ENCODE measurements around the gene XRCC2. TPM values are rescaled to one million over a fixed set of nuclear protein-coding genes. Genes with fewer than 3 reads are reported as not detected.
"Not testable (repeated sequence)": the region's sequence is repeated elsewhere in the genome, so short reads cannot be mapped to it uniquely, and the experiment has no call there.

Gene XRCC2
- total RNA-seq, 1 donor from 2014 or later = 0.60 TPM

- no peak for DNase-seq
- H3K27ac ChIP-seq (replicated peaks) = no peak overlapping the region
- no peaks in the 10 kb centered on the region for H3K36me3 ChIP-seq
- H3K9me3 ChIP-seq (replicated peaks) = peaks cover 7% of the 10 kb centered on the region
- no peaks in the 10 kb centered on the region for H3K27me3 ChIP-seq (ENCODE audit: low read depth)
- intact Hi-C loops (cut with micrococcal nuclease) = no loop called here
- TF ChIP-seq CTCF (IDR thresholded peaks at IDR 0.05; ENCODE audit: borderline replicate concordance) = no peak
- H3K4me1 ChIP-seq = no peaks in the 10 kb centered on the region
- no peak overlapping the region for H3K4me3 ChIP-seq
These were observed 28.9 kb downstream of the XRCC2 start for GRCh38 chr7:152647009-152647408.

GRCh38 chr7:152646579-152646978, 29.4 kb downstream of the XRCC2 start:
- H3K36me3 ChIP-seq; H3K4me3 ChIP-seq; H3K27ac ChIP-seq (replicated peaks); H3K4me1 ChIP-seq; H3K9me3 ChIP-seq (replicated peaks); intact Hi-C loops (cut with micrococcal nuclease); H3K27me3 ChIP-seq (ENCODE audit: low read depth); DNase-seq: not testable (repeated sequence)

GRCh38 chr7:152643979-152644559, 31.9 kb downstream of the XRCC2 start:
- Histone ChIP-seq H3K4me1 (no peaks in the 10 kb centered on the region), H3K9me3 (replicated peaks) (peaks cover 7% of the 10 kb centered on the region), H3K36me3 (no peaks in the 10 kb centered on the region), H3K4me3 (no peak overlapping the region), H3K27ac (replicated peaks) (no peak overlapping the region), H3K27me3 (ENCODE audit: low read depth) (no peaks in the 10 kb centered on the region)
- intact Hi-C loops (cut with micrococcal nuclease) = no loop called here
- TF ChIP-seq CTCF (IDR thresholded peaks at IDR 0.05; ENCODE audit: borderline replicate concordance) = no peak
- no peak for DNase-seq

- H3K4me1 ChIP-seq = no peaks in the 10 kb centered on the region
- no peak for TF ChIP-seq CTCF (IDR thresholded peaks at IDR 0.05; ENCODE audit: borderline replicate concordance)
- no peak for DNase-seq
- H3K9me3 ChIP-seq (replicated peaks) = peaks cover 1% of the 10 kb centered on the region
- H3K36me3 ChIP-seq = no peaks in the 10 kb centered on the region
- no peak overlapping the region for H3K4me3 ChIP-seq
- no peak overlapping the region for H3K27ac ChIP-seq (replicated peaks)
- H3K27me3 ChIP-seq (ENCODE audit: low read depth) = no peaks in the 10 kb centered on the region
- intact Hi-C loops (cut with micrococcal nuclease) = no loop called here
These were observed 34.6 kb downstream of the XRCC2 start for GRCh38 chr7:152641384-152641783.

GRCh38 chr7:152640829-152641228, 35.1 kb downstream of the XRCC2 start:
- DNase-seq = no peak
- Histone ChIP-seq H3K9me3 (replicated peaks) (no peaks in the 10 kb centered on the region), H3K27me3 (ENCODE audit: low read depth) (no peaks in the 10 kb centered on the region), H3K36me3 (no peaks in the 10 kb centered on the region), H3K4me3 (no peak overlapping the region), H3K27ac (replicated peaks) (no peak overlapping the region), H3K4me1 (no peaks in the 10 kb centered on the region)
- TF ChIP-seq CTCF (IDR thresholded peaks at IDR 0.05; ENCODE audit: borderline replicate concordance) = no peak
- intact Hi-C loops (cut with micrococcal nuclease) = no loop called here

GRCh38 chr7:152637920-152638580, 37.9 kb downstream of the XRCC2 start:
- peaks cover 13% of the 10 kb centered on the region for H3K27me3 ChIP-seq (ENCODE audit: low read depth)
- TF ChIP-seq CTCF (IDR thresholded peaks at IDR 0.05; ENCODE audit: borderline replicate concordance) = no peak
- no peak for DNase-seq
- intact Hi-C loops (cut with micrococcal nuclease) = no loop called here
- H3K36me3 ChIP-seq = no peaks in the 10 kb centered on the region
- H3K4me3 ChIP-seq = no peak overlapping the region
- H3K9me3 ChIP-seq (replicated peaks) = no peaks in the 10 kb centered on the region
- H3K27ac ChIP-seq (replicated peaks) = no peak overlapping the region
- H3K4me1 ChIP-seq = no peaks in the 10 kb centered on the region
